BJ (cell line): ENCODE results near the gene CLDN7. TPM values are rescaled to one million over a fixed set of nuclear protein-coding genes. Genes with fewer than 3 reads are reported as not detected.

Experiments
- CTCF ChIA-PET: fragments of 350-600 bp; formaldehyde crosslinking; extraction: SDS; loops from one replicate; lab custom pipeline; 2021; ENCODE audit warnings: antibody characterized with exemption, inconsistent platforms; lab: Yijun Ruan, JAX
- POLR2A ChIA-PET: fragments of 300-600 bp; sonication (Branson Sonifier 250); formaldehyde crosslinking; extraction: SDS; loops from one replicate; lab custom pipeline; 2021; ENCODE audit warnings: antibody characterized with exemption; lab: Charles Lee
- DNase-seq: peaks from one replicate; pipeline ENCODE4 v3.0.0-alpha.2; 2011; ENCODE audit warnings: low read depth
- H3K27me3 ChIP-seq: 2 replicates; pipeline ENCODE4 v1.6.0; 2011; ENCODE audit warnings: low read length; ENCODE audit not compliant: control insufficient read depth, insufficient read depth
- H3K36me3 ChIP-seq: 2 replicates; pipeline ENCODE4 v1.5.1; 2011; ENCODE audit warnings: low read length; ENCODE audit not compliant: control insufficient read depth, insufficient read depth
- H3K4me3 ChIP-seq: 2 replicates; pipeline ENCODE4 v1.5.1; 2011; ENCODE audit warnings: low read depth, mild to moderate bottlenecking, control low read depth, low read length
- polyA plus RNA-seq: library from polyadenylated mRNA; depleted of rRNA; stranded (reverse); fragments of >200 nt; gene quantifications from 2 replicates; pipeline ENCODE4 v1.2.3, GENCODE V29; 2011
- TF ChIP-seq, protein P1 (sequence below): IDR thresholded peaks from 2 replicates; pipeline ENCODE4 v1.5.1; 2011; ENCODE audit warnings: low read depth, mild to moderate bottlenecking, control low read depth, inconsistent platforms, low read length, moderate library complexity; ENCODE audit not compliant: insufficient read depth

CLDN7 gene
- polyA plus RNA-seq, 1 experiment: 2.1 TPM

- TF ChIP-seq, protein P1, sequence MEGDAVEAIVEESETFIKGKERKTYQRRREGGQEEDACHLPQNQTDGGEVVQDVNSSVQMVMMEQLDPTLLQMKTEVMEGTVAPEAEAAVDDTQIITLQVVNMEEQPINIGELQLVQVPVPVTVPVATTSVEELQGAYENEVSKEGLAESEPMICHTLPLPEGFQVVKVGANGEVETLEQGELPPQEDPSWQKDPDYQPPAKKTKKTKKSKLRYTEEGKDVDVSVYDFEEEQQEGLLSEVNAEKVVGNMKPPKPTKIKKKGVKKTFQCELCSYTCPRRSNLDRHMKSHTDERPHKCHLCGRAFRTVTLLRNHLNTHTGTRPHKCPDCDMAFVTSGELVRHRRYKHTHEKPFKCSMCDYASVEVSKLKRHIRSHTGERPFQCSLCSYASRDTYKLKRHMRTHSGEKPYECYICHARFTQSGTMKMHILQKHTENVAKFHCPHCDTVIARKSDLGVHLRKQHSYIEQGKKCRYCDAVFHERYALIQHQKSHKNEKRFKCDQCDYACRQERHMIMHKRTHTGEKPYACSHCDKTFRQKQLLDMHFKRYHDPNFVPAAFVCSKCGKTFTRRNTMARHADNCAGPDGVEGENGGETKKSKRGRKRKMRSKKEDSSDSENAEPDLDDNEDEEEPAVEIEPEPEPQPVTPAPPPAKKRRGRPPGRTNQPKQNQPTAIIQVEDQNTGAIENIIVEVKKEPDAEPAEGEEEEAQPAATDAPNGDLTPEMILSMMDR: no peak
- POLR2A ChIA-PET: no interaction called here
- no peak overlapping the region for H3K4me3 ChIP-seq
- CTCF ChIA-PET: interaction anchor here (2.2 kb wide), 1 partner anchor 179 kb away, joined by 5 read pairs; no protein-coding TSS in a partner anchor
- DNase-seq: no peak
- no peaks in the 10 kb centered on the region for H3K27me3 ChIP-seq
- H3K36me3 ChIP-seq: peaks cover 51% of the 10 kb centered on the region
These were observed 37.6 kb downstream of the CLDN7 start for GRCh38 chr17:7224661-7225111.

- TF ChIP-seq, protein P1: no peak
- no peak for DNase-seq
- POLR2A ChIA-PET: no interaction called here
- CTCF ChIA-PET: interaction anchor here (2.2 kb wide), 1 partner anchor 179 kb away, joined by 5 read pairs; no protein-coding TSS in a partner anchor
- Histone ChIP-seq H3K4me3 (no peak overlapping the region), H3K36me3 (peaks cover 45% of the 10 kb centered on the region), H3K27me3 (no peaks in the 10 kb centered on the region)
These were observed 38.2 kb downstream of the CLDN7 start for GRCh38 chr17:7224110-7224509.

- Histone ChIP-seq H3K36me3 (peaks cover 41% of the 10 kb centered on the region), H3K27me3 (no peaks in the 10 kb centered on the region), H3K4me3 (no peak overlapping the region)
- POLR2A ChIA-PET: no interaction called here
- CTCF ChIA-PET: interaction anchor here (2.2 kb wide), 1 partner anchor 178 kb away, joined by 5 read pairs; no protein-coding TSS in a partner anchor
- TF ChIP-seq, protein P1: no peak
- DNase-seq: no peak
These were observed 38.9 kb downstream of the CLDN7 start for GRCh38 chr17:7223375-7223774.

GRCh38 chr17:7222972-7223292 lies 39.3 kb downstream of the CLDN7 start:
- H3K4me3 ChIP-seq: no peak overlapping the region
- H3K27me3 ChIP-seq: no peaks in the 10 kb centered on the region
- ChIA-PET POLR2A (no interaction called here), CTCF (interaction anchor here (2.2 kb wide), 1 partner anchor 177 kb away, joined by 5 read pairs; no protein-coding TSS in a partner anchor)
- H3K36me3 ChIP-seq: peaks cover 39% of the 10 kb centered on the region
- DNase-seq: no peak
- TF ChIP-seq, protein P1: no peak

DNA sequence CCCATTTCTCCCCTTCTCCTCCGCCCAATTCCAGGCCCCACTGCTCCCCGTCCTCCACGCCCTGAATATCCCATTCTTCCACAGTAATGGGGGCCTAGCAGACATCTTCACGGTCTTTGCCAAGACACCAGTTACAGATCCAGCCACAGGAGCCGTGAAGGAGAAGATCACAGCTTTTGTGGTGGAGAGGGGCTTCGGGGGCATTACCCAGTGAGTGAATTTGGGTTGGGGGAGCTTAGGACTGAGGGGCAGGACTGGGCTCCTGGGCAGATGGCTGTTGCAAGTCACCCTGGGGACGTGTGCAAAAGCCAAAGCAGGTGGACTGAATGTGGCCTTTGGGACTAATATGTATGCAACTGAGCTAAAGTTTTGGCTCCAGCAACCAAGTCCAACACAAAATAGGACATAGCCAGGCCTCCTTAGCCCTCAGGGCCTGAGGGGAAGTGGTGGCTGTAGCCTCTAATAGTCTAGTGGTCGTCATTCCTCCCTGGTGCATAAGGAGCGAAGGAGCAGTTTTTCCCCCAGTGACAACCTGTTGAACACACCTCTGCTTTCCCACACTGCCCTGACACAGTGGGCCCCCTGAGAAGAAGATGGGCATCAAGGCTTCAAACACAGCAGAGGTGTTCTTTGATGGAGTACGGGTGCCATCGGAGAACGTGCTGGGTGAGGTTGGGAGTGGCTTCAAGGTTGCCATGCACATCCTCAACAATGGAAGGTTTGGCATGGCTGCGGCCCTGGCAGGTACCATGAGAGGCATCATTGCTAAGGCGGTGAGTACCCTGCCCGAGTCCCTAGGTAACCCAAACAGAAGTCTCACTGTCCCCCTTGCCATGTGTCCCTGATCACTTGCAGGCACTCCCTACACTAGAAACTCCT lies 39.9 kb downstream of the CLDN7 start:
- POLR2A ChIA-PET: interaction anchor here (0.6 to 0.7 kb wide), 2 partner anchors 10 to 16 kb away, joined by 3 to 4 read pairs; no protein-coding TSS in a partner anchor
- Histone ChIP-seq H3K4me3 (no peak overlapping the region), H3K27me3 (no peaks in the 10 kb centered on the region), H3K36me3 (peaks cover 36% of the 10 kb centered on the region)
- TF ChIP-seq, protein P1: no peak
- DNase-seq: no peak
- CTCF ChIA-PET: interaction anchor here (1.0 to 3.6 kb wide), 4 partner anchors 10 to 177 kb away, joined by 3 to 50 read pairs (median 6); no protein-coding TSS in a partner anchor
